Stimulated activated CD8-positive, alpha-beta memory T cell treated with anti-CD3 and anti-CD28 coated beads, Interleukin-4, amount 100 ng/mL, for 24 hours (primary cell): Measurements from ENCODE around the gene TSHZ2.
"Not testable (repeated sequence)": the region's sequence is repeated elsewhere in the genome, so short reads cannot be mapped to it uniquely, and the experiment has no call there.

ENCODE experiments used
- DNase-seq: peaks from one replicate; pipeline ENCODE4 v3.0.0-alpha.2; 2020; ENCODE audit warnings: low read depth

TSHZ2 gene

GRCh38 chr20:53510704-53511103 is 538.5 kb downstream of the TSHZ2 start:
- DNase-seq = no peak

- no peak for DNase-seq
These were observed 539.9 kb downstream of the TSHZ2 start for GRCh38 chr20:53512076-53512475.

DNA sequence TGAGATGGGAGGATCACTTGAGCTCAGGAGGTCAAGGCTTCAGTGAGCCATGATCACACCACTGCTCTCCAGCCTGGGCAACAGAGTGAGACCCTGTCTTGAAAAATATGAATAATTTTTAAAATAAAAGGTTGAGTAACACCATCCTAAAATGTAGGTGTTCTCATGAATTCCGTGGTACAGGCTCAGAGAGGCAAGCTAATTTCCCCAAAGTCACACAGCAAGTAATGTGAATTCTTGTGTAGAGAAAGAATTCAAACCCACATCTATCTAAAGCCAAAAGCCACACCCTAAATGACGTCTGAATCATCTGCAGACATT is 541.0 kb downstream of the TSHZ2 start:
- no peak for DNase-seq

DNA sequence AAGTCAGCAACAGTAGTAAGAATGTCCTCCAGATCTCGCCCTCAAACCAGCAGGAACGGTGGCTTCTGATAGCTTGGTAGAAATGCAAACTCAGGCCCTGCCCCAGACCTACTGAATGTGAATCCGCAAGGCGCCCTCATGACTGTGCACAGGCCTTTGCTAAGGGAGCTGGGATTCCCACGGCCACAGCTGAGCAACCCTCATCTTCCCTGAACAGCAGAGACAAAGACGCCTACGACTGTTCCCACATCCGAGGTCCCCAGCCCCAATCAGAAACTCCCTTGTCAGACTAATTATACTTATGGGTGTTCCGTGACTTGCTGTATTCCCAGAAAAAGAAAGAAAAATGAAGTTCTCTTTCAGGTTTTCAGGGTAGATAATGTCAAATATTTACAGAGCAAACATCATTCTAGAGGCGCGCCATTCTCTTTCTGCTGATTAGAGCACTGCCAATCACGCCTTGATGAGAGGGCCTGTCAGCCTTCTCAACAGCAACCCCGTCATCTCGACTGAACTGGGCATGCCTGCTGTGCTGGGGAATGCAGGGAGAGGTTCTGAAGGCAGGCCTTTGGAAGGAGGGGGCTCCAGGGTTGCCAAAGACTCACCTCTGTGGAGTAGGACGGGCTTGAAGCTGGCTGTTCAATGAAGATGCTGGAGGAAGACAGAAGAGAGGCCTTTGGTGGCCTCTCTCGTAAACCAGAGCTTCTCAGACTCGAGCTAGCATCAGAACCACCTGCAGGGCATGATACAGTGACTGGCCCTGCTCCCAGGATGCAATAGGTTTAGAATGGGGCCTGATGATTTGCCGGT is 541.5 kb downstream of the TSHZ2 start:
- DNase-seq = no peak

DNA sequence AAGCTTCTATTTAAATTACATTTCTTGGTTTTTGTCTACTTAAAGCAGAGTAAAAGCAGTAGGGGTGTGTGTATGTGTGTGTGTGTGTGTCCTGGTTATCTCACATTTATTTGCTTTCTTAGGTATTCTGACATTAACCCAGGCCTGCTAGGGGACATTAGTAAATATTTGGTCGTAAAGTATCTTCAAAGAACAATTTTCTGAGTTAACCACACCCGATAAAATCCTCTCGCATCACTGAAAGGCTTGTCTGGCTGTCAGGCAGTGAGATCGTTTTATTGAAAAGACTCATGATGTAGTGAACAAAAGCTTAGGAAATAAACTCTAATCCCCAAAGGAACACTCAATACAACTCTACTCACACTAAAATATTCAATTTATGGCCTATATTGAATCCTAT is 543.6 kb downstream of the TSHZ2 start:
- DNase-seq = no peak

DNA sequence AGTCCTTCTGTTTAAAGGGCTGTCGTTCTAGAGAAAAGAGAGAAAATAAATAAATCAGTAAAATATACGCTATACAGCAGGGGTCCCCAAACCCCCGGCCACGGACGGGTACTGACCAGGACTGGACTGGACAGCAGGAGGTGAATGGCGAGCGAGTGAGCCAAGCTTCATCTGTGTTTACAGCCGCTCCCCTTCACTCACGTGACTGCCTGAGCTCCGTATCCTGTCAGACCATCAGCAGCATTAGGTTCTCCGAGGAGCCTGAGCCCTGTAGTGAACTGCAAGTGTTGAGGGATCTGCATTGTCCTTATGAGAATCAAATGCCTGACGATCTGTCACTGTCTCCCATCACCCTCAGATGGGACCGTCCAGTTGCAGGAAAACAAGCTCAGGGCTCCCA is 545.0 kb downstream of the TSHZ2 start:
- DNase-seq = no peak

DNA sequence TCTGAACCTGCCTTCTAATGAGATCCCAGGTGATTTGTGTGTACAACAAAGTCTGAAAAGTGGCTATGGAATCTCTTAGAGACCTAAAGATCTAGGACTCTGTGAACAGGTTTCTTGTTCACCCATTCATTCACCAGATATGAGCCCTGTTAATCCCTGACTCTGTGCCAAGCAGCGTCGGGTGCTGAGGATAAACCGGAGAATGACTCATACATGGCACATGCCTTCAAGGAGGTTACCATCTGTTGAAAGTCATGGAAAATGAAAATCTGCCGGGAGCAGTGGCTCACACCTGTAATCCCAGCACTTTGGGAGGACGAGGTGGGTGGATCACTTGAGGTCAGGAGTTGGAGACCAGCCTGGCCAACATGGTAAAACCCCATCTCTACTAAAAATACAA is 549.3 kb downstream of the TSHZ2 start:
- not testable (repeated sequence) for DNase-seq

- DNase-seq = no peak
These were observed 549.9 kb downstream of the TSHZ2 start for GRCh38 chr20:53522026-53522425.

- no peak for DNase-seq
These were observed 550.5 kb downstream of the TSHZ2 start for GRCh38 chr20:53522696-53523095.

DNA sequence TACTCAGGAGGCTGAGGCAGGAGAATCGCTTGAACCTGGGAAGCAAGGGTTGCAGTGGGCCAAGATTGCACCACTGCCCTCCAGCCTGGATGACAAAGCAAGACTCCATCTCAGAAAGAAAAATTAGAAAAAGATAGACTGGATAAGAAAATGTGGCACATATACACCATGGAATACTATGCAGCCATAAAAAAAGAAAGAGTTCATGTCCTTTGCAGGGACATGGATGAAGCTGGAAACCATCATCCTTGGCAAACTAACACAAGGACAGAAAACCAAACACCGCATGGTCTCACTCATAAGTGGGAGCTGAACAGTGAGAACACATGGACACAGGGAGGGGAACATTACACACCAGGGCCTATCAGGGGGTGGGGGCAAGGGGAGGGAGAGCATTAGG is 551.5 kb downstream of the TSHZ2 start:
- DNase-seq = not testable (repeated sequence)

- DNase-seq = no peak
These were observed 552.6 kb downstream of the TSHZ2 start for GRCh38 chr20:53524589-53525312.

DNA sequence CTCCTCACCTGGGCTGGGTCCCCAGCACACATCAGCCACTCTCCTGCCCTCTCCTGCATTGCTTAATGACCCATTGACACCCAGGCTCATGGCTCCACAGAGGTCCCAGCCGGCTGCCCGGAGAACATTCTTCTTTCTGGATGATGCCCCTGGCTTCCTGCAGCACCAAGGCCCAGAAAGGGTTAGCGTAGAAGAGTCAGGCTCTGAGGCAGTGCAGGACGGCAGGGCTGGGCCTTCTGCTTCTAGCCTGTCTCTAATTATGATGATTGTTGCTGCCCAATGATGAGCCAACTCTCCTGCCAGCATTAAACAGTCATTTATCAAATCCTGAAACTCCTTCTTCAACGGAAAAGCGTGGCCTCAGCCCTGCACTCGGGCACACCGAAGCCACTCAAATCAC is 555.0 kb downstream of the TSHZ2 start:
- no peak for DNase-seq

- DNase-seq = no peak
These were observed 557.5 kb downstream of the TSHZ2 start for GRCh38 chr20:53529658-53530057.

DNA sequence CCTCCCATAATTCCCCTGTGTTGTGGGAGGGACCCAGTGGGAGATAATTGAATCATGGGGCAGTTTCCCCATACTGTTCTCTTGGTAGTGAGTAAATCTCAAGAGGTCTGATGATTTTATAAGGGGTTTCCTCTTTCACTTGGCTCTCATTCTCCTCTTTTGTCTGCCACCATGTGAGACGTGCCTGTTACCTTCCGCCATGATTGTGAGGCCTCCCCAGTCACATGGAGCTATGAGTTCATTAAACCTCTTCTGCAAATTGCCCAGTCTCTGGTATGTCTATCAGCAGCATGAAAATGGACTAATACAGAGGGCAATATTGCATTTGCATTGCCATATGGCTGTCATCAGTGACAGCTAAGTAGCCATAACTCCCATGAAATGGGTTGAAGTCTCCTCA is 558.3 kb downstream of the TSHZ2 start:
- DNase-seq = no peak

- DNase-seq = not testable (repeated sequence)
These were observed 560.6 kb downstream of the TSHZ2 start for GRCh38 chr20:53532654-53533312.

DNA sequence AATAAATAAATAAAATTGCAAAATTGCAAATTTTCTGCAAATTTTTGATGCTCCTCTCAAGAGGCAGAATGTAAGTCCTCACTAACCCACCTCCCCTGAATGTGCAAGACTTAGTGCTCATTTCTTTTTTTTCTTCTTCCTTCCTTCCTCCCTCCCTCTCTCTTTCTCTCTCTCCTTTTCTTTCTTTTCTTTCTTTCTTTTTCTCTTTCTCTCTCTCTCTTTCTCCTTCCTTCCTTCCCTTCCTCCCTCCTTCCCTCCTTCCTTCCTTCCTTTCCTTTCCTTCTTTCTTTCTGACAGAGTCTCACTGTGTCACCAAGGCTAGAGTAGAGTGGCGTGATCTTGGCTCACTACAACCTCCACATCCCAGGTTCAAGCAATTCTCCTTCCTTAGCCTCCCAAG is 561.3 kb downstream of the TSHZ2 start:
- no peak for DNase-seq

DNA sequence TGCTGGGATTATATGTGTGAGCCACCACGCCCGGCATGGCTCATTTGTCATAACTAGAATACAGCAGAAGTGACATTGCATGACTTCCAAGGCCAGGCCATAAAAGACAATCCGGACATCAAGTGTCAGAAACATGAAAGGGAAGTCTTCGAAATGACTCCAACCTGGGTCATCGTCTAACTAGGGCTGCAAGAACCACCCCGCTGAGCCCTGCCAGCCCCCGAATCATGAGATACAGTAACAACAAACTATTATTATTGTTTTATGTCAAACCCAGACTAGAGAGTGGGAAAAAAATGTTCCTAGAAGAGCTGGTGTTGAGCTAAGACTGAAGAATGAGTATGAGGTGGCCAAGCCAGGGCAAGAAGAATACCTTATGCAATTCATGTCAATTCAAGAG is 561.9 kb downstream of the TSHZ2 start:
- no peak for DNase-seq

DNA sequence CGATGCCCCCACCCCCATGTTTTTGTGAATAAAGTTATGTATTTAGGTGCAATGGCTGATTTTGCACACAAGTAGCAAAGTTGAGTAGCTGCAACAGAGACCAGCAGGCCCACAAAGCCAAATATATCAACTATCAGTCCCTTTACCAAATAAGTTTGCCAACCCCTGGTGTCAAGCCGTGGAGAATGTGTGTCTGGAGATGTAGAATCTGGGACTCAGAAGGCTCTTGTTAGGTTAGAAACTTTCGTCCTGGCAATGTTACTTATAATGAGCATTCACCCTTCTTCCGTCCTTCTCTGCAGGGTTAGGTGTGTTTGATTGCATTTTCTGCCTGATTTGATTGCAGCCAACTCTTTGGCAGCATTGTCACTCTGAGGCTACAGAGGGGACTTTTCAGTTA is 563.7 kb downstream of the TSHZ2 start:
- no peak for DNase-seq

- not testable (repeated sequence) for DNase-seq
These were observed 564.2 kb downstream of the TSHZ2 start for GRCh38 chr20:53536382-53536781.

GRCh38 chr20:53539516-53539915 is 567.4 kb downstream of the TSHZ2 start:
- no peak for DNase-seq
